ENCODE data around the gene MAP3K20. TPM values are rescaled to one million over a fixed set of nuclear protein-coding genes. Genes with fewer than 3 reads are reported as not detected.

Gene MAP3K20
- total and polyA plus RNA-seq, 2 experiments from 2014 or later, result 7.6 to 9.6 TPM

DNA sequence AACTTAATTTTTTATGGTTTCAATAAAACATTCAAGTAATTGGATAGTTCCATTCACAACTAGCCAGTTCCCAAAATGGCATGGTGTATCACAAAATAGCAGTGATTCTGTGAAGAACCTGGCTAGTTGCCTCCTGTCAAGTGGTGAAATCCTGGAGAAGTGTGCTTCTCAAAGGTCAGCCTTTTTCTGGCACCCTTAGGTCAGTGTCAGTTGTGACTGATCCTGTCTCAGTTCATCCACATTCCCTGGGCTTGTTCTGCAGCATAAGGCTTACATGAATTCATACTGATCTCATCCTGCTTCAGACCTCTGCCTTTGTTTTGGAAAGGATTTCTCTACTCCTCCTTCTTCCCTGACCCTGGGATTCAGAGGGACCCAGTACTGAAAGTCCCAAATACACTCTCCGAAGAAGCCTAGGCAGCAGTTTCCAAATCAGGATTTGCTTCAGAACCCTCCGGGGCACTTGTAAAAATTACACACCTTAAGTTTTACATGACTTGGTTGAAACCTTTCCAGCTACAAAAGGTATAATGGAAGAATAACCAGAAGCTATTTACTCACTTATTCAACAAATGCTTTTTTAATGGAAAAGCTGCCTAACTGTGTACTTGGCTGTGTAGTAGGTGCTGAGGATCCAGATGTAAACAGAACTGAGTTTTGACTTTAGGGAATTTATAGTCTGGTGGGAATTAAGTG is 11.0 kb downstream of the MAP3K20 start:
- Mint-ChIP-seq H3K27ac (no peak overlapping the region), H3K4me3 (no peak overlapping the region), H3K27me3 (ENCODE audit: insufficient read depth, low read depth, poor library complexity) (no peaks in the 10 kb centered on the region), H3K36me3 (ENCODE audit: low read depth) (no peaks in the 10 kb centered on the region), H3K4me1 (peaks cover 23% of the 10 kb centered on the region), H3K9me3 (no peaks in the 10 kb centered on the region; the same call in 2 of the 3 replicates)
- Histone ChIP-seq H3K79me2 (replicated peaks; ENCODE audit: insufficient read depth) (no peaks in the 10 kb centered on the region; the same call in 1 of the 2 replicates), H3F3A (replicated peaks; ENCODE audit: low read depth) (no peaks in the 10 kb centered on the region), H3K9me2 (ENCODE audit: insufficient read depth) (no peaks in the 10 kb centered on the region), H3K36me3 (ENCODE audit: insufficient read depth) (no peaks in the 10 kb centered on the region), H3K4me3 (no peak overlapping the region), H3K4me1 (ENCODE audit: insufficient read depth) (peaks cover 5% of the 10 kb centered on the region; the same call in 1 of the 2 replicates), H3K27me3 (ENCODE audit: insufficient read depth) (no peaks in the 10 kb centered on the region), H3K27ac (ENCODE audit: low read depth) (no peak overlapping the region), H3K4me2 (no peak overlapping the region), H4K20me1 (replicated peaks; ENCODE audit: insufficient read depth) (no peaks in the 10 kb centered on the region), H2AFZ (no peak overlapping the region)
- DNase-seq (ENCODE audit: low spot score) (no peak), ATAC-seq (no peak)
- TF ChIP-seq ZNF331 (CRISPR knock-in tag; IDR thresholded peaks at IDR 0.05; ENCODE audit: low read depth) (no peak), ZNF114 (CRISPR knock-in tag; IDR thresholded peaks at IDR 0.05) (no peak)

DNA sequence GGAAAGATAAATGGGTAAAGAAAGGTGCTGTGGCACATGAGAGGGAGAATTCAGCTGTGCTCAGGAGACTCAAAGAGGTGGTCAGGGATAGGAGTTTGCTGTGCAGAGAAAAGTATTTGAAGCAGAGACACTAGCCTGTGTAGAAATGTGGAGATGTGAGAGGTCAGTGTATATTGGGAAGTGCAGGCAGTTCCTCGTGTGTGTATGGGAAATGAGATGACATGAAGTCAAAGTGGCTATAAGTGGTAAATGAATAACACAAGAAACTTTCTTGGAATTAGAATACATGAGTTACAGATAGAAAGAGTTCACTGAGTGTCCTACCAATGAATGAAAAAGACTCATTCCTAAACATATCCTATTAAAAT is 11.6 kb downstream of the MAP3K20 start:
- Histone ChIP-seq H2AFZ (no peak overlapping the region), H3K4me3 (no peak overlapping the region), H3K4me2 (no peak overlapping the region), H3K79me2 (replicated peaks; ENCODE audit: insufficient read depth) (no peaks in the 10 kb centered on the region; the same call in 1 of the 2 replicates), H3K36me3 (ENCODE audit: insufficient read depth) (no peaks in the 10 kb centered on the region), H3F3A (replicated peaks; ENCODE audit: low read depth) (no peaks in the 10 kb centered on the region), H3K4me1 (ENCODE audit: insufficient read depth) (peaks cover 5% of the 10 kb centered on the region; the same call in 1 of the 2 replicates), H3K9me2 (ENCODE audit: insufficient read depth) (no peaks in the 10 kb centered on the region), H3K27ac (ENCODE audit: low read depth) (no peak overlapping the region), H3K27me3 (ENCODE audit: insufficient read depth) (no peaks in the 10 kb centered on the region), H4K20me1 (replicated peaks; ENCODE audit: insufficient read depth) (no peaks in the 10 kb centered on the region)
- Mint-ChIP-seq H3K4me1 (peaks cover 23% of the 10 kb centered on the region), H3K36me3 (ENCODE audit: low read depth) (no peaks in the 10 kb centered on the region), H3K27me3 (ENCODE audit: insufficient read depth, low read depth, poor library complexity) (no peaks in the 10 kb centered on the region), H3K27ac (no peak overlapping the region), H3K9me3 (no peaks in the 10 kb centered on the region; the same call in 2 of the 3 replicates), H3K4me3 (no peak overlapping the region)
- DNase-seq (ENCODE audit: low spot score), result no peak
- no peak for ATAC-seq
- TF ChIP-seq NANOG (IDR thresholded peaks at IDR 0.05; ENCODE audit: borderline replicate concordance) (no peak), STAT1 (IDR thresholded peaks at IDR 0.05; ENCODE audit: unreplicated experiment) (no peak), JUNB (IDR thresholded peaks at IDR 0.05; ENCODE audit: unreplicated experiment) (no peak), EZH2phosphoT487 (IDR thresholded peaks at IDR 0.05; ENCODE audit: unreplicated experiment) (no peak), ZNF114 (CRISPR knock-in tag; IDR thresholded peaks at IDR 0.05) (no peak), ZNF331 (CRISPR knock-in tag; IDR thresholded peaks at IDR 0.05; ENCODE audit: low read depth) (no peak), EZH2 (IDR thresholded peaks at IDR 0.05; ENCODE audit: low read depth, unreplicated experiment) (no peak), POLR2AphosphoS5 (IDR thresholded peaks at IDR 0.05; ENCODE audit: low read depth) (no peak)
- TF ChIP-seq, protein P1, sequence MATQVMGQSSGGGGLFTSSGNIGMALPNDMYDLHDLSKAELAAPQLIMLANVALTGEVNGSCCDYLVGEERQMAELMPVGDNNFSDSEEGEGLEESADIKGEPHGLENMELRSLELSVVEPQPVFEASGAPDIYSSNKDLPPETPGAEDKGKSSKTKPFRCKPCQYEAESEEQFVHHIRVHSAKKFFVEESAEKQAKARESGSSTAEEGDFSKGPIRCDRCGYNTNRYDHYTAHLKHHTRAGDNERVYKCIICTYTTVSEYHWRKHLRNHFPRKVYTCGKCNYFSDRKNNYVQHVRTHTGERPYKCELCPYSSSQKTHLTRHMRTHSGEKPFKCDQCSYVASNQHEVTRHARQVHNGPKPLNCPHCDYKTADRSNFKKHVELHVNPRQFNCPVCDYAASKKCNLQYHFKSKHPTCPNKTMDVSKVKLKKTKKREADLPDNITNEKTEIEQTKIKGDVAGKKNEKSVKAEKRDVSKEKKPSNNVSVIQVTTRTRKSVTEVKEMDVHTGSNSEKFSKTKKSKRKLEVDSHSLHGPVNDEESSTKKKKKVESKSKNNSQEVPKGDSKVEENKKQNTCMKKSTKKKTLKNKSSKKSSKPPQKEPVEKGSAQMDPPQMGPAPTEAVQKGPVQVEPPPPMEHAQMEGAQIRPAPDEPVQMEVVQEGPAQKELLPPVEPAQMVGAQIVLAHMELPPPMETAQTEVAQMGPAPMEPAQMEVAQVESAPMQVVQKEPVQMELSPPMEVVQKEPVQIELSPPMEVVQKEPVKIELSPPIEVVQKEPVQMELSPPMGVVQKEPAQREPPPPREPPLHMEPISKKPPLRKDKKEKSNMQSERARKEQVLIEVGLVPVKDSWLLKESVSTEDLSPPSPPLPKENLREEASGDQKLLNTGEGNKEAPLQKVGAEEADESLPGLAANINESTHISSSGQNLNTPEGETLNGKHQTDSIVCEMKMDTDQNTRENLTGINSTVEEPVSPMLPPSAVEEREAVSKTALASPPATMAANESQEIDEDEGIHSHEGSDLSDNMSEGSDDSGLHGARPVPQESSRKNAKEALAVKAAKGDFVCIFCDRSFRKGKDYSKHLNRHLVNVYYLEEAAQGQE (IDR thresholded peaks at IDR 0.05; ENCODE audit: unreplicated experiment), result no peak
- TF ChIP-seq, protein P2, sequence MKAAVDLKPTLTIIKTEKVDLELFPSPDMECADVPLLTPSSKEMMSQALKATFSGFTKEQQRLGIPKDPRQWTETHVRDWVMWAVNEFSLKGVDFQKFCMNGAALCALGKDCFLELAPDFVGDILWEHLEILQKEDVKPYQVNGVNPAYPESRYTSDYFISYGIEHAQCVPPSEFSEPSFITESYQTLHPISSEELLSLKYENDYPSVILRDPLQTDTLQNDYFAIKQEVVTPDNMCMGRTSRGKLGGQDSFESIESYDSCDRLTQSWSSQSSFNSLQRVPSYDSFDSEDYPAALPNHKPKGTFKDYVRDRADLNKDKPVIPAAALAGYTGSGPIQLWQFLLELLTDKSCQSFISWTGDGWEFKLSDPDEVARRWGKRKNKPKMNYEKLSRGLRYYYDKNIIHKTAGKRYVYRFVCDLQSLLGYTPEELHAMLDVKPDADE (IDR thresholded peaks at IDR 0.05), result no peak
- TF ChIP-seq, protein P3, sequence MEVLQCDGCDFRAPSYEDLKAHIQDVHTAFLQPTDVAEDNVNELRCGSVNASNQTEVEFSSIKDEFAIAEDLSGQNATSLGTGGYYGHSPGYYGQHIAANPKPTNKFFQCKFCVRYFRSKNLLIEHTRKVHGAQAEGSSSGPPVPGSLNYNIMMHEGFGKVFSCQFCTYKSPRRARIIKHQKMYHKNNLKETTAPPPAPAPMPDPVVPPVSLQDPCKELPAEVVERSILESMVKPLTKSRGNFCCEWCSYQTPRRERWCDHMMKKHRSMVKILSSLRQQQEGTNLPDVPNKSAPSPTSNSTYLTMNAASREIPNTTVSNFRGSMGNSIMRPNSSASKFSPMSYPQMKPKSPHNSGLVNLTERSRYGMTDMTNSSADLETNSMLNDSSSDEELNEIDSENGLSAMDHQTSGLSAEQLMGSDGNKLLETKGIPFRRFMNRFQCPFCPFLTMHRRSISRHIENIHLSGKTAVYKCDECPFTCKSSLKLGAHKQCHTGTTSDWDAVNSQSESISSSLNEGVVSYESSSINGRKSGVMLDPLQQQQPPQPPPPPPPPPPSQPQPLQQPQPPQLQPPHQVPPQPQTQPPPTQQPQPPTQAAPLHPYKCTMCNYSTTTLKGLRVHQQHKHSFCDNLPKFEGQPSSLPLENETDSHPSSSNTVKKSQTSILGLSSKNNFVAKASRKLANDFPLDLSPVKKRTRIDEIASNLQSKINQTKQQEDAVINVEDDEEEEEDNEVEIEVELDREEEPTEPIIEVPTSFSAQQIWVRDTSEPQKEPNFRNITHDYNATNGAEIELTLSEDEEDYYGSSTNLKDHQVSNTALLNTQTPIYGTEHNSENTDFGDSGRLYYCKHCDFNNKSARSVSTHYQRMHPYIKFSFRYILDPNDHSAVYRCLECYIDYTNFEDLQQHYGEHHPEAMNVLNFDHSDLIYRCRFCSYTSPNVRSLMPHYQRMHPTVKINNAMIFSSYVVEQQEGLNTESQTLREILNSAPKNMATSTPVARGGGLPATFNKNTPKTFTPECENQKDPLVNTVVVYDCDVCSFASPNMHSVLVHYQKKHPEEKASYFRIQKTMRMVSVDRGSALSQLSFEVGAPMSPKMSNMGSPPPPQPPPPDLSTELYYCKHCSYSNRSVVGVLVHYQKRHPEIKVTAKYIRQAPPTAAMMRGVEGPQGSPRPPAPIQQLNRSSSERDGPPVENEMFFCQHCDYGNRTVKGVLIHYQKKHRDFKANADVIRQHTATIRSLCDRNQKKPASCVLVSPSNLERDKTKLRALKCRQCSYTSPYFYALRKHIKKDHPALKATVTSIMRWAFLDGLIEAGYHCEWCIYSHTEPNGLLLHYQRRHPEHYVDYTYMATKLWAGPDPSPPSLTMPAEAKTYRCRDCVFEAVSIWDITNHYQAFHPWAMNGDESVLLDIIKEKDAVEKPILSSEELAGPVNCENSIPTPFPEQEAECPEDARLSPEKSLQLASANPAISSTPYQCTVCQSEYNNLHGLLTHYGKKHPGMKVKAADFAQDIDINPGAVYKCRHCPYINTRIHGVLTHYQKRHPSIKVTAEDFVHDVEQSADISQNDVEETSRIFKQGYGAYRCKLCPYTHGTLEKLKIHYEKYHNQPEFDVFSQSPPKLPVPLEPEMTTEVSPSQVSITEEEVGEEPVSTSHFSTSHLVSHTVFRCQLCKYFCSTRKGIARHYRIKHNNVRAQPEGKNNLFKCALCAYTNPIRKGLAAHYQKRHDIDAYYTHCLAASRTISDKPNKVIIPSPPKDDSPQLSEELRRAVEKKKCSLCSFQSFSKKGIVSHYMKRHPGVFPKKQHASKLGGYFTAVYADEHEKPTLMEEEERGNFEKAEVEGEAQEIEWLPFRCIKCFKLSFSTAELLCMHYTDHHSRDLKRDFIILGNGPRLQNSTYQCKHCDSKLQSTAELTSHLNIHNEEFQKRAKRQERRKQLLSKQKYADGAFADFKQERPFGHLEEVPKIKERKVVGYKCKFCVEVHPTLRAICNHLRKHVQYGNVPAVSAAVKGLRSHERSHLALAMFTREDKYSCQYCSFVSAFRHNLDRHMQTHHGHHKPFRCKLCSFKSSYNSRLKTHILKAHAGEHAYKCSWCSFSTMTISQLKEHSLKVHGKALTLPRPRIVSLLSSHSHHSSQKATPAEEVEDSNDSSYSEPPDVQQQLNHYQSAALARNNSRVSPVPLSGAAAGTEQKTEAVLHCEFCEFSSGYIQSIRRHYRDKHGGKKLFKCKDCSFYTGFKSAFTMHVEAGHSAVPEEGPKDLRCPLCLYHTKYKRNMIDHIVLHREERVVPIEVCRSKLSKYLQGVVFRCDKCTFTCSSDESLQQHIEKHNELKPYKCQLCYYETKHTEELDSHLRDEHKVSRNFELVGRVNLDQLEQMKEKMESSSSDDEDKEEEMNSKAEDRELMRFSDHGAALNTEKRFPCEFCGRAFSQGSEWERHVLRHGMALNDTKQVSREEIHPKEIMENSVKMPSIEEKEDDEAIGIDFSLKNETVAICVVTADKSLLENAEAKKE (CRISPR knock-in tag; IDR thresholded peaks at IDR 0.05), result no peak
